Keratinocyte (primary cell): ENCODE results near the gene TOX2.

Experiments
- EZH2 ChIP-seq: IDR thresholded peaks from one replicate; pipeline ENCODE4 v1.6.1; 2012; ENCODE audit warnings: inconsistent platforms, mild to moderate bottlenecking, low read length, moderate library complexity
- TF ChIP-seq, protein P1 (sequence below), 3 experiments: IDR thresholded peaks in 1 of 3; conservative IDR thresholded peaks in 1 of 3; optimal IDR thresholded peaks in 1 of 3; 2 replicates in 2 of 3; 3 replicates in 1 of 3; pipeline versions ENCODE3 to v1.5.1; 2011; ENCODE audit warnings: low read length in 3 of 3, mild to moderate bottlenecking in 3 of 3, moderate library complexity in 2 of 3, control low read depth in 1 of 3, inconsistent platforms in 1 of 3; ENCODE audit not compliant: insufficient read depth in 2 of 3; ENCODE audit errors: extremely low read depth in 1 of 3

- TF ChIP-seq, protein P1, sequence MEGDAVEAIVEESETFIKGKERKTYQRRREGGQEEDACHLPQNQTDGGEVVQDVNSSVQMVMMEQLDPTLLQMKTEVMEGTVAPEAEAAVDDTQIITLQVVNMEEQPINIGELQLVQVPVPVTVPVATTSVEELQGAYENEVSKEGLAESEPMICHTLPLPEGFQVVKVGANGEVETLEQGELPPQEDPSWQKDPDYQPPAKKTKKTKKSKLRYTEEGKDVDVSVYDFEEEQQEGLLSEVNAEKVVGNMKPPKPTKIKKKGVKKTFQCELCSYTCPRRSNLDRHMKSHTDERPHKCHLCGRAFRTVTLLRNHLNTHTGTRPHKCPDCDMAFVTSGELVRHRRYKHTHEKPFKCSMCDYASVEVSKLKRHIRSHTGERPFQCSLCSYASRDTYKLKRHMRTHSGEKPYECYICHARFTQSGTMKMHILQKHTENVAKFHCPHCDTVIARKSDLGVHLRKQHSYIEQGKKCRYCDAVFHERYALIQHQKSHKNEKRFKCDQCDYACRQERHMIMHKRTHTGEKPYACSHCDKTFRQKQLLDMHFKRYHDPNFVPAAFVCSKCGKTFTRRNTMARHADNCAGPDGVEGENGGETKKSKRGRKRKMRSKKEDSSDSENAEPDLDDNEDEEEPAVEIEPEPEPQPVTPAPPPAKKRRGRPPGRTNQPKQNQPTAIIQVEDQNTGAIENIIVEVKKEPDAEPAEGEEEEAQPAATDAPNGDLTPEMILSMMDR (optimal IDR thresholded peaks at IDR 0.05 in 1 of 3, IDR thresholded peaks at IDR 0.05 in 1 of 3, conservative IDR thresholded peaks at IDR 0.05 in 1 of 3; ENCODE audit: extremely low read depth in 1 of 3, insufficient read depth in 2 of 3, low read length in 3 of 3) = no peak
- no peak for TF ChIP-seq EZH2
Measured at GRCh38 chr20:44073675-44074071, 159.0 kb downstream of the TOX2 start.
